Stimulated activated CD4-positive, alpha-beta T cell treated with anti-CD3 and anti-CD28 coated beads, Interleukin-2, amount 100 ng/mL, for 4 hours (primary cell): Measurements from ENCODE around the gene IFI27L2.

Experiments used
- DNase-seq: peaks from one replicate; pipeline ENCODE4 v3.0.0-alpha.2; 2020; ENCODE audit warnings: low read depth

The IFI27L2 gene

GRCh38 chr14:94100847-94101246 is 28.6 kb downstream of the IFI27L2 start:
- no peak for DNase-seq

GRCh38 chr14:94099006-94099405 is 30.4 kb downstream of the IFI27L2 start:
- no peak for DNase-seq

- no peak for DNase-seq
Observed at GRCh38 chr14:94098326-94098992, 30.9 kb downstream of the IFI27L2 start.

- DNase-seq, result no peak
Observed at GRCh38 chr14:94097091-94097490, 32.3 kb downstream of the IFI27L2 start.

GRCh38 chr14:94093418-94093817 is 36.0 kb downstream of the IFI27L2 start:
- DNase-seq, result no peak

- no peak for DNase-seq
Observed at GRCh38 chr14:94089479-94089878, 39.9 kb downstream of the IFI27L2 start.

- DNase-seq, result no peak
Observed at GRCh38 chr14:94088516-94088915, 40.9 kb downstream of the IFI27L2 start.

- DNase-seq, result no peak
Observed at GRCh38 chr14:94087891-94088290, 41.5 kb downstream of the IFI27L2 start.

- DNase-seq, result no peak
Observed at GRCh38 chr14:94081386-94081820, 48.0 kb downstream of the IFI27L2 start.

- peak; percentile 95 for DNase-seq
Observed at GRCh38 chr14:94080621-94081385, 48.6 kb downstream of the IFI27L2 start, which contains the start of the genes DDX24 and IFI27L1. Gene DDX24, minus strand, starts transcription at chr14:94081202. Its CDS starts 1,460 bp downstream, at chr14:94079742. Gene IFI27L1, plus strand, starts transcription at chr14:94081310. Its CDS starts 15,628 bp downstream, at chr14:94096938.

- no peak for DNase-seq
Observed at GRCh38 chr14:94079891-94080620, 49.3 kb downstream of the IFI27L2 start.

GRCh38 chr14:94077823-94078222 is 51.6 kb downstream of the IFI27L2 start:
- DNase-seq, result no peak
